Activated CD8-positive, alpha-beta T cell treated with anti-CD3 and anti-CD28 coated beads for 36 hours (primary cell): ENCODE results near the gene PPP4C. TPM values are rescaled to one million over a fixed set of nuclear protein-coding genes. Genes with fewer than 3 reads are reported as not detected.
A peak's percentile ranks its signal among the peaks of the same experiment; 100 is the strongest.

Experiments
- ATAC-seq: fragments of 200-7000 bp; cut with Tn5 transposase; one replicate; pipeline ENCODE4 v1.10.0; 2021; ENCODE audit warnings: mild to moderate bottlenecking, moderate library complexity
- CTCF ChIA-PET: fragments of 350-600 bp; sonication (Branson Sonifier 250); formaldehyde crosslinking; loops from one replicate; lab custom pipeline; 2021; ENCODE audit warnings: antibody characterized with exemption; lab: Charles Lee
- POLR2A ChIA-PET: fragments of 350-600 bp; sonication (Branson Sonifier 250); formaldehyde crosslinking; loops from one replicate; lab custom pipeline; 2021; ENCODE audit warnings: antibody characterized with exemption; lab: Charles Lee
- DNase-seq: peaks from one replicate; pipeline ENCODE4 v3.0.0-alpha.2; 2020
- H3K27ac Mint-ChIP-seq: one replicate; pipeline ENCODE4 v1.8.0; 2021; ENCODE audit warnings: mild to moderate bottlenecking, mixed read lengths
- H3K27me3 Mint-ChIP-seq: one replicate; pipeline ENCODE4 v1.8.0; 2021; ENCODE audit warnings: mixed read lengths
- H3K36me3 Mint-ChIP-seq: one replicate; pipeline ENCODE4 v1.8.0; 2021; ENCODE audit warnings: low read depth, mixed read lengths
- H3K4me1 Mint-ChIP-seq: one replicate; pipeline ENCODE4 v1.8.0; 2021; ENCODE audit warnings: low read depth, mixed read lengths
- H3K4me3 Mint-ChIP-seq: one replicate; pipeline ENCODE4 v1.8.0; 2021; ENCODE audit warnings: mild to moderate bottlenecking, moderate library complexity, mixed read lengths
- H3K9me3 Mint-ChIP-seq: one replicate; pipeline ENCODE4 v1.8.0; 2021; ENCODE audit warnings: mixed read lengths
- intact Hi-C: fragments of 100-400 bp; cut with micrococcal nuclease; formaldehyde crosslinking; loops from one replicate; pipeline ENCODE4 v1.10.0; 2022
- total RNA-seq, 2 experiments: library from RNA; stranded (reverse); gene quantifications; one replicate each; pipeline ENCODE4 v1.2.3, GENCODE V29; 2021
- TF ChIP-seq, protein P1 (sequence below): fragments of 200-600 bp; IDR thresholded peaks from one replicate; pipeline ENCODE4 v1.8.0; 2022; ENCODE audit warnings: antibody characterized with exemption, mild to moderate bottlenecking

Gene PPP4C
- total RNA-seq, 2 experiments from 2014 or later: 116 to 121 TPM

DNA sequence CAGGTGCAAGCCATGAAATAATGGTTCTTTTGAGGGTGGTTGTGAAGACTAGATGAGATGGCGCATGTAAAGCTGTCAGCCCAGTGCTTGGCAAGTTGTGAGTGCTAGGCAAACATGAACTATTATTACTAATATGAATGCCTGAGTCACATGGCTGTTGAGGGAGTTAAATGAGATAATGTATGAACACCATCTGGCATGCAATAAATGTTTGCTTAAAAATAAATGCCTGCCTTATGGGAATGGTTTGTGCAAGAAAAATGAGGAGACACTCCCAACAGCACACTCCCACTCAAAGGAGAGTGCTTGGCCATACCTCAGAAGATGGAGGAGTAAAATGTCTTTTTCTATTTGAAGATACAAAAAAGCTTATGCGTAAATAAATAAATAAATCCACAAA lies 43.6 kb downstream of the PPP4C start:
- DNase-seq (no peak), ATAC-seq (no peak)
- TF ChIP-seq, protein P1, sequence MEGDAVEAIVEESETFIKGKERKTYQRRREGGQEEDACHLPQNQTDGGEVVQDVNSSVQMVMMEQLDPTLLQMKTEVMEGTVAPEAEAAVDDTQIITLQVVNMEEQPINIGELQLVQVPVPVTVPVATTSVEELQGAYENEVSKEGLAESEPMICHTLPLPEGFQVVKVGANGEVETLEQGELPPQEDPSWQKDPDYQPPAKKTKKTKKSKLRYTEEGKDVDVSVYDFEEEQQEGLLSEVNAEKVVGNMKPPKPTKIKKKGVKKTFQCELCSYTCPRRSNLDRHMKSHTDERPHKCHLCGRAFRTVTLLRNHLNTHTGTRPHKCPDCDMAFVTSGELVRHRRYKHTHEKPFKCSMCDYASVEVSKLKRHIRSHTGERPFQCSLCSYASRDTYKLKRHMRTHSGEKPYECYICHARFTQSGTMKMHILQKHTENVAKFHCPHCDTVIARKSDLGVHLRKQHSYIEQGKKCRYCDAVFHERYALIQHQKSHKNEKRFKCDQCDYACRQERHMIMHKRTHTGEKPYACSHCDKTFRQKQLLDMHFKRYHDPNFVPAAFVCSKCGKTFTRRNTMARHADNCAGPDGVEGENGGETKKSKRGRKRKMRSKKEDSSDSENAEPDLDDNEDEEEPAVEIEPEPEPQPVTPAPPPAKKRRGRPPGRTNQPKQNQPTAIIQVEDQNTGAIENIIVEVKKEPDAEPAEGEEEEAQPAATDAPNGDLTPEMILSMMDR: no peak
- ChIA-PET CTCF (no interaction called here), POLR2A (interaction anchor here (0.7 to 2.3 kb wide), 4 partner anchors 15 to 218 kb away, joined by 3 to 7 read pairs (median 5); no protein-coding TSS in a partner anchor)
- no peaks in the 10 kb centered on the region for H3K9me3 Mint-ChIP-seq
- no peaks in the 10 kb centered on the region for H3K27me3 Mint-ChIP-seq
- peaks cover 27% of the 10 kb centered on the region for H3K4me1 Mint-ChIP-seq
- peaks cover 9% of the 10 kb centered on the region for H3K36me3 Mint-ChIP-seq
- H3K4me3 Mint-ChIP-seq: no peak overlapping the region
- intact Hi-C loops: no loop called here
- no peak overlapping the region for H3K27ac Mint-ChIP-seq

DNA sequence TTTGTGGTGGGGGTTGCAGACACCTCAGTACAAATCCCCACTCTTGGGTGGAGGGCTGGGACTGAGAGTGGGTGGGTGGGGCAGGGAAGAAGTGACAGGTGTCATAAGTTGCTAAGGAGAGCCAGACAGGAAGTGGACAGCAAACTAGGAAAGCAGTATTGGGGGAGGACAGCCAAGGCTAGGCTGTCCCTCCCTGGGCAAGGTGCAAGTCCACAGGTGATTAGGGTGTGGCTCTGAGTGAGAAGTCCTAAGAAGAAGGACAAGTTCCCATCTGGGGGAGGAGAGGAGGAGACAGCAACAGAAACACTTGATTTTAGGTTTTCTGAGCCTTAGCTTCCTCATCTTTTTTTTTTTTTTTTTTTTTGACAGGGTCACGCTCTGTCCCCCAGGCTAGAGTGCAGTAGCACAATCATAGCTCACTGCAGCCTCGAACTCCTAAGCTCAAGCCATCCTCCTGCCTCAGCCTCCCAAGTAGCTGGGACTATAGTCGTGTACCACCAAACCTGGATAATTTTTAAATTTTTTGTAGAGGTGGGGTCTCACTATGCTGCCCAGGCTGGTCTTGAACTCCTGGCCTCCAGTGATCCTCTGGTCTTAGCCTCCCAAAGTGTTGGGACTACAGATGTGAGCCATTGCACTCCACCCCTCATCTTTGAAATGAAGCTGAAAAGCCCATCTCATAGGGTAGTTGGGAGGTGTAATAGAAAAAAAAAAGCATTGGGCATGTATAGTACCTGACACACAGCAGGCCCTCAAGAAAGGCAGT lies 44.7 kb downstream of the PPP4C start:
- DNase-seq (no peak), ATAC-seq (no peak)
- H3K9me3 Mint-ChIP-seq: no peaks in the 10 kb centered on the region
- TF ChIP-seq, protein P1: no peak
- H3K4me3 Mint-ChIP-seq: no peak overlapping the region
- peaks cover 8% of the 10 kb centered on the region for H3K36me3 Mint-ChIP-seq
- ChIA-PET POLR2A (interaction anchor here (1.1 to 2.3 kb wide), 4 partner anchors 17 to 65 kb away, joined by 3 to 8 read pairs (median 6); partner anchors contain the start of gene CORO1A), CTCF (interaction anchor here (1.0 to 1.8 kb wide), 3 partner anchors 8 to 289 kb away, joined by 3 to 11 read pairs (median 5); partner anchors contain the start of gene TBX6)
- H3K4me1 Mint-ChIP-seq: peaks cover 22% of the 10 kb centered on the region
- H3K27me3 Mint-ChIP-seq: no peaks in the 10 kb centered on the region
- intact Hi-C loops: no loop called here
- H3K27ac Mint-ChIP-seq: peak overlapping the region; percentile 57

DNA sequence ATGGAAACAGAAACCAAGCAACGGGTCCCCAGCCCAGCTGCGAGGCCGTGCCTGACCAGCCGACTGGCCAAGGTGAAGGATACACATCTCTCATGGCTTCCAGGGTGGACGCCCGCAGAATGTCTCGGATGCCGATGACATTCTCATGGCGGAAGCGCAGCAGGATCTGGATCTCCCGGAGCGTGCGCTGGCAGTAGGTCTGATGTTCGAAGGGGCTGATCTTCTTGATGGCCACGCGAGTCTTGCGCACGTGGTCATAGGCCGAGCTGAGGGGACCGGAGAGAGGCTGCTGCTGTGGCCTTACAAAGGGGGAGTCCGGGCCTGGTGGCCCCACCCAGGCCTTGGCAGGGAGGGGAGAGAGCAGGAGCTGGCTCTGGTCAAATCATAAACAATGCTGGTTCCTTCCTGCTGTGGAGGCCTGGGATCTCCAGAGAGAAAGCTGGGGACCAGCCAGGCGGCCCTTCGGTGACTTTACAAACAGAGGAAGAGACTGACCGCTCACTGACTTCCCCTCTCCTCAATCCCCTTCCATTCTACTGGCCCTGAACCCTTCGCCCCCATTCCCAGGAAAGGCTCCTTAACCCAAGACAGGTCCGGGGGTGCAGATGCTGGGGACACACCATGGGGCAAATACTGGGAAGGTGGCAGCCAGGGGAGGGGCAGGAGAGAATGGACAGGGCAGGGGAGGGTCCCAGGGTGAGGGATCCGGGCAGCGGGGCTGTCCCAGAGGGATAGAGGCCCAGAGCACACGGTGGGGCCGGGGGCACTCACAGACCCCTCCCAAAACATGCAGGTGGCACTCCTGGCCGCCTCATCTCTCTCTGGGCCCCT lies 46.2 kb downstream of the PPP4C start:
- Mint-ChIP-seq H3K9me3 (no peaks in the 10 kb centered on the region), H3K36me3 (peaks cover 8% of the 10 kb centered on the region), H3K4me1 (peaks cover 21% of the 10 kb centered on the region), H3K27ac (peak overlapping the region; percentile 86), H3K27me3 (no peaks in the 10 kb centered on the region), H3K4me3 (peak overlapping the region; percentile 83)
- TF ChIP-seq, protein P1: no peak
- ChIA-PET POLR2A (interaction anchor here (0.7 to 2.3 kb wide), 3 partner anchors 9 to 64 kb away, joined by 3 to 8 read pairs (median 5); partner anchors contain the start of genes CORO1A and GDPD3), CTCF (interaction anchor here (1.2 to 1.8 kb wide), 2 partner anchors 10 to 30 kb away, joined by 5 to 11 read pairs; partner anchors contain the start of gene TBX6)
- ATAC-seq (no peak), DNase-seq (no peak)
- intact Hi-C loops: no loop called here

DNA sequence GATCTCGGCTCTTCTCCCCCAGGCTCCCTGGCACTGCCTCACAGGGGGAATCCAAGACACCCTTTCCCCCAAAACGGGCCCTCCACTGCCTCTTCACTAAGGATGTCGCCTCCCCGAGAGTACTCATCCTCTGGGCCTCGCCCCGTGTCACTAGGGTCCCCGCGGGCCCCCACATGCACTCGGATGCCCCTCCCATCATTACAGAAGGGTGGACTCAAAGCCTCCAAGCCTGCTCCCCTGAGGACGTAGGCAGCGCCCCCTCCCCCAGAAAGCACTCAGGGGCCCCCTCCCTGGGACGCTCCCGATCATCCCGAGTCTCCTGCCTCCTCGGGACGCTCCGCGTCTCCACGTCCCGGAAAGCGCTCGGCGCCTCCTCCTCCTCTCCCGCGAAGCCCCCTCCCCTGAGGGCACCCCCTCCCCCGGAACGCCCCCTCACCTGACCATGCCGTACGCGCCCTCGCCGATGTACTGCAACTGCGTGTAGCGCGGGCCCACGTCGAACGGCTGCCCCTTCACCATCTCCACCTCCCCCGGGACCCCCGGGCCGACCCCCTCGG lies 46.9 kb downstream of the PPP4C start:
- peak overlapping the region; percentile 83 for H3K4me3 Mint-ChIP-seq
- TF ChIP-seq, protein P1: no peak

More for the DNA sequence above, 46.9 kb downstream of the PPP4C start:
- H3K4me1 Mint-ChIP-seq: peaks cover 21% of the 10 kb centered on the region
- ChIA-PET POLR2A (interaction anchor here (0.7 to 1.5 kb wide), 4 partner anchors 9 to 64 kb away, joined by 3 to 6 read pairs (median 4); partner anchors contain the start of genes ALDOA and GDPD3), CTCF (interaction anchor here (1.4 kb wide), 1 partner anchor 10 kb away, joined by 3 read pairs; the partner anchor contains the start of gene GDPD3)
- H3K9me3 Mint-ChIP-seq: no peaks in the 10 kb centered on the region
- DNase-seq (peak; percentile 44), ATAC-seq (peak; percentile 34)
- peak overlapping the region; percentile 86 for H3K27ac Mint-ChIP-seq
- no peaks in the 10 kb centered on the region for H3K27me3 Mint-ChIP-seq
- peaks cover 8% of the 10 kb centered on the region for H3K36me3 Mint-ChIP-seq
- intact Hi-C loops: no loop called here
